GM19438 (cell line): Measurements from ENCODE around the gene CMTR1.
"Not testable (repeated sequence)": the region's sequence is repeated elsewhere in the genome, so short reads cannot be mapped to it uniquely, and the experiment has no call there.

ENCODE experiments used
- ATAC-seq: cut with Tn5 transposase; IDR thresholded peaks from one replicate; pipeline ENCODE4 v1.9.1; 2021; ENCODE audit warnings: low read depth; ENCODE audit not compliant: unreplicated experiment

Gene CMTR1, protein sequence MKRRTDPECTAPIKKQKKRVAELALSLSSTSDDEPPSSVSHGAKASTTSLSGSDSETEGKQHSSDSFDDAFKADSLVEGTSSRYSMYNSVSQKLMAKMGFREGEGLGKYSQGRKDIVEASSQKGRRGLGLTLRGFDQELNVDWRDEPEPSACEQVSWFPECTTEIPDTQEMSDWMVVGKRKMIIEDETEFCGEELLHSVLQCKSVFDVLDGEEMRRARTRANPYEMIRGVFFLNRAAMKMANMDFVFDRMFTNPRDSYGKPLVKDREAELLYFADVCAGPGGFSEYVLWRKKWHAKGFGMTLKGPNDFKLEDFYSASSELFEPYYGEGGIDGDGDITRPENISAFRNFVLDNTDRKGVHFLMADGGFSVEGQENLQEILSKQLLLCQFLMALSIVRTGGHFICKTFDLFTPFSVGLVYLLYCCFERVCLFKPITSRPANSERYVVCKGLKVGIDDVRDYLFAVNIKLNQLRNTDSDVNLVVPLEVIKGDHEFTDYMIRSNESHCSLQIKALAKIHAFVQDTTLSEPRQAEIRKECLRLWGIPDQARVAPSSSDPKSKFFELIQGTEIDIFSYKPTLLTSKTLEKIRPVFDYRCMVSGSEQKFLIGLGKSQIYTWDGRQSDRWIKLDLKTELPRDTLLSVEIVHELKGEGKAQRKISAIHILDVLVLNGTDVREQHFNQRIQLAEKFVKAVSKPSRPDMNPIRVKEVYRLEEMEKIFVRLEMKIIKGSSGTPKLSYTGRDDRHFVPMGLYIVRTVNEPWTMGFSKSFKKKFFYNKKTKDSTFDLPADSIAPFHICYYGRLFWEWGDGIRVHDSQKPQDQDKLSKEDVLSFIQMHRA

DNA sequence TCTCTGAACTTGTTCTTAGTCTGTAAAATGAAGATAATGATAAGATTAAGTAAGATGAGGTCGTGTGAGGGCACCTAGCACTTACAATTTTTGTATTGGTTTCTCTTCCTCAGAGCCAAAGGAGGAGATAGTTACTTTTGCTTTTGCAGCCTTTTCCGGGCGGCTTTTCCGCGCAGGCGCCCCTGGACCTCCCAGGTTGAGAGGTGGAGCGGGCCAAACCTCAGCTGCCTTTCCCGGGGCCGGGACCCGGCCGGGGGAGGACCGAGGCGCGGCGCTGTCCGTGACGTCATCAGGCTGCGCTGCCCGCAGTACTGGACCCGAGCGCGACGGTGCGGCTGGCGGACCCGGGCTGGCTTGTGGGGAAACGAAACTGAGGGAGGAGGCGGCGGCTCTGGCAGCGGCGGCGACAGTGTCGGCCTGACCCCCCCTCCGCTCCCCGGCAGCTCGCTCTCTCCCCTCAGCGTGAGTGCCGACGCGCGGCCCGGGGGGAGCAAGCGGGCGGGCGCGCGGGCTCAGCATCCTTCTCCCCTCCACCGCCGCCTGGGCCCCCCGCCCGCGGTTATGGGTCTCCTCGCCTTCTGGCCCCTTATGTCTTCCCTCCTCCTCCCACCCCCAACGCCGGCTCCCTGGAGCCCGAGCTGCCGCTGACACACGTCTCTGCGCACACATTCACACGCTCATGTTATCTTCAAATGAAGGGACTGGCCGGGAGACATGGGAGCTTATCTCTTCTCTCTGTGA lies at the start of gene CMTR1:
Gene CMTR1, plus strand, starts transcription at position 306 of the 741 bp plus-strand sequence. CDS start 2,409 bp downstream, outside the sequence.
- ATAC-seq, result peak; percentile 77

GRCh38 chr6:37388578-37388977 lies 44.4 kb upstream of the CMTR1 start:
- no peak for ATAC-seq

DNA sequence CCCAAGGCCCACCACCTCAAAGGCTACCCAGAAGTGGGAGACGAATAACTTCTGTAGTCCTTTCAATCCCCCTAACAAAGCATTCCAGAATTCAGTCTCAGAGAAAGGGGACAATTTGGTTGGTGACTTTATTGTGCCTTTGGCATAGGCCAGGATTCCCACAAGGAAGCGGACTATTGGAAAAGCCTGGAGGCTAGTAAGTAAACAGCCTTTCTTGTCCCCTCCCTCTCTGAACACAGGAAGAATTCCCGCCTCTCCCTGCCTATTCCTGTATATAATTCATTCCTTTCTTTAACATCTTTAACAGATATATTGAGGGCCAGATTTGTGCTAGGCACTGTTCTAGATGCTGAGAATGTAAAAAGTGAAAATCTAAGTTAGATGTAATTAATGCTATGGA lies 43.2 kb upstream of the CMTR1 start:
- ATAC-seq, result no peak

DNA sequence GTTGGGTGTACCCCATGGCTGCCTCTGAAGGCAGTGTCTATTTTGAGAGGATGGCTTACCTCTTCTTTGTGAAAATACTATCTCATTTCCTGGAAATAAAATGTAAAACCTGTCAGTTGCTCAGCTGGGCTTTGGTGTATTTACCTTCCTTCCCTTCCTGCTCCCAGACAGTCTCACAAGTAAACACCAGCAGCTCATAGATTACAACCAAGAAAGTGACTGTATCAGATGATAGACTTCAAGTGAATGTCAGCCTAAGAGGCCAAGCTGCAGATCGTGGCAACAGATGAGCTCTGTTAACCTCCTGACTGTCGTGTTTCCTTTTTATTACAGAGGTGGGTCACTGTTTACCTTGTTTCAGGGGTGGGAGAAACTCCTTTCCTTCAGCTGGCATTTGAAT lies 41.9 kb upstream of the CMTR1 start:
- no peak for ATAC-seq

- no peak for ATAC-seq
Observed at GRCh38 chr6:37392821-37393220, 40.2 kb upstream of the CMTR1 start.

DNA sequence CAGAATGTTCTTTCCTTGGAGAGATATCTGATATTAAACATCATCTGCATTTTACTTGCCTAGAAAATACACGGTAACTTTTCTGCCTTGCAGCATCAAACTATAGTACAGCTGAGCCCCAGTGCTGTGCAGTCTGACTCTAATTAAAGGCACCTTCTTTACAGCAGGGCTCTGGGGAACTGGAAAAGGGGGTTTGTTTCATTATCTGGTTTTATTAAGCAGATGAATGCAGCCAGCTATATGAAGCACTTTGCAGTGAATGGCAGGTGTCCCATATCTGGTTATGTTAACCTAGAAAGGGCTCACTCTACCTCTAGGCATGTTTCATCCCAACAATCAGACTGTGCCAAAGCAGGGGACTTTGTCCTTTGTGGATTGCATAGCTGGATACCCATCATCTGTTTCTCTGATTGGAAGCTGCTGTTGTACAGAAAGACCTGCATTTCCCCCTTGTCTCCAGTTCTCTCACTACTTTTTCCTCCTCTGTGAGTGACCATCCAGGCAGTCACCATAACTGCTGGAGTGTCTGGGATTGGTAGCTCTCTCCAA lies 39.6 kb upstream of the CMTR1 start:
- no peak for ATAC-seq

- ATAC-seq, result no peak
Observed at GRCh38 chr6:37396571-37397180, 36.3 kb upstream of the CMTR1 start.

DNA sequence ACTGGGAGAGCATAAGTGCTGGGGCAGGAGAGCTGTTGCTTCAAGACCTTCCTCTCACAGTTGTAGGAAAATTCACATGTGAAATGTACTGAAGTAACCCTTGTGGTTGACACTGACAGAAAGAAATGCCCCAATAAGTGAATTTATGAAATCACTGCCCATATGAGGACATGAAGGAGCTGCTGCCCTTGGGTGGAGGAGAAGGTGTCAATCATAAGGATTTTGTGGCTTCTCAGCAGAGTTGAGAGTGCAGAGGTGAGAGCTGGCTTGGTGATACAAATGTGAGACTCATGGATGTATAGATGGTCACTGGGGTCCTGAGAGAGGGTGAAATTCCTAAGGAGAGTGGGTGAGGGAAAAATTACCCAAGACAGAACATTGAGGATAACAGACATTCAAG lies 33.9 kb upstream of the CMTR1 start:
- ATAC-seq, result no peak

DNA sequence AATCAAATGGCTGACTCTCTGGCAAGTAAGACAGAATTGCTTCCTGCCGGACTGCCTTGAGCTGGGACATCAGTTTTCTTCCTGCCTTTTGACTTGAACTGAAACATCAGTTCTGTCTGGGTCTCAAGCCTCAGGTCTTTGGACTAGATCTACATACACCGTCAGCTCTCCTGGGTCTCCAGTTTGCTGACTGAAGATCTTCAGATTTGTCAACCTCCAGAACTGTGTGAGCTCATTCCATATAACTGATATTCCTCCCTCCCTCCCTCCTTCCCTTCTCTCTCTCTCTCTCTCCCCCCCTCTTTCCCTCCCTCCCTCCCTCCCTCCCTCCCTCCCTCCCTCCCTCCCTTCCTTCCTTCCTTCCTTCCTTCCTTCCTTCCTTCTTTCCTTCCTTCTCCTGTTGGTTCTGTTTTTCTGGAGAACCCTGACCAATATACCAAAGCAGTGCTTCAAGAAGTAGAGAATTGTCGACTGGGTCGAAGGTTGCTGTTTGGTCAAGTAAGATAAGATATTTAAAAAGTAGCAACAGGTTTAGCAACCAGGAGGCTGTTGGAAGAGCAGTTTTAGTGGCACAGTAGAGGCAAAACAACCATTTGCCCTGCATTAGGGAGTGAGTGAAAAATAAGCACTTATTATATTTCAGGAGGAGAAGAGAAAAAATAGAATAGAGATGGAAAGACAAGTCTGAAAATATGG lies 33.1 kb upstream of the CMTR1 start:
- no peak for ATAC-seq

DNA sequence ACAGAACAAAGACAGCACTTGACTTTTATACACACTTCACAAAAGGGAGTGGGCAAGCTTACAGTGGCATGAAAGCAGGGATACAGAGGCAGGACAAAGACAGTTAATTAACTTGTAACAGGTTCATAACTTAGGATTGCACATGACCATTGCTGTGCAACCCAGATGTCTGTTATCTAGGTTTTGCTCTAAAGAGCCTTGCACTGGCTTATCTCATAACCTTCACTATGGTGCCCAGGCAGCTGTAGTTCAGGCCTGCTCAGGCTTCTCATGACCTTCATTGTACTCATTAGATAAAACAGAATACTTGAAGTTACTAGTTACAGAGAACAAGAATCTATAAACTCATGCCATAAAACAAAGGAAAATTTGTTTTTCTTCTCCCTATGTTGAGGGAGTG lies 31.4 kb upstream of the CMTR1 start:
- not testable (repeated sequence) for ATAC-seq

DNA sequence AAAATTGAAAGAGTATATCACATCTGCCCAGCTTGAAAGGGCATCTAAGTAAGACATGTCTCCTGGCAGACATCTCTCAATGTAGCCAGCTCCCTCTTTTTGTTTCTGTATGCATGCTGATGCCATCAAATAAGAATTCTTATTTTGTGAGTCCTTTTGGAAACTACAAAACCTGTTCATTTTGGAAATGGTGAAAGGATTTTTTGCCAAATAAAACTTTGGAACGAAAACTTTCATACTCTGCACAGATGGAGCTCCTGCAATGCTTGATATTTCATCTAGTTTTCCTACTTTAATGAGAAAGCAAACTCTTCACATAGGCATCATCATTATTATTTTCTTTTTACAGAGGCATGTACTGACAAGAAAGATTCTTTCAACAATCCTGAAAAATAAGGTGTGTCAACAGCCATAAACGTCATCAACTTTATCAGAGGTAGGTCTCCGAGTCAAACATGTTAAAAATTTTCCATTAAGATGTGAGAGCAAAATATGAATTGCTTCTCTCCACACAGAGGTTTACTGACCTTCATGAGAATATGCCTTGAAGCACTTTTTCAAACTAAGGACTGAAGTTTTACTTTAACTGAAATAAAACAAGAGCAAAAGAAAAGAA lies 26.2 kb upstream of the CMTR1 start:
- ATAC-seq, result no peak

DNA sequence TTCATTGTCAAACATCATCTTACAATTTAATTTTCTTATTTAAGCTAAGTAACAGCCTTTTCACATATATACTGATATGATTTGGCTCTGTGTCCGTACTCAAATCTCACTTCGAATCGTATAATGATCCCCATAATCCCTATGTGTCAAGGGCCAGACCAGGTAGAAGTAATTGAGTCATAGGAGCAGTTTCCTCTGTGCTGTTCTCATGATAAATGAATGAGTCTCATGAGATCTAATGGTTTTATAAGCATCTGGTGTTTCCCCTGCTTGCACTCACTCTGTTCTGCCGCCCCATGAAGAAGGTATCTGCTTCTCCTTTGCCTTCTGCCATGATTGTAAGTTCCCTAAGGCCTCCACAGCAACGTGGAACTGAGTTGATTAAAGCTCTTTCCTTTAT lies 25.1 kb upstream of the CMTR1 start:
- no peak for ATAC-seq

- no peak for ATAC-seq
Observed at GRCh38 chr6:37409501-37409900, 23.5 kb upstream of the CMTR1 start.

GRCh38 chr6:37417393-37417792 lies 15.6 kb upstream of the CMTR1 start:
- ATAC-seq, result no peak

DNA sequence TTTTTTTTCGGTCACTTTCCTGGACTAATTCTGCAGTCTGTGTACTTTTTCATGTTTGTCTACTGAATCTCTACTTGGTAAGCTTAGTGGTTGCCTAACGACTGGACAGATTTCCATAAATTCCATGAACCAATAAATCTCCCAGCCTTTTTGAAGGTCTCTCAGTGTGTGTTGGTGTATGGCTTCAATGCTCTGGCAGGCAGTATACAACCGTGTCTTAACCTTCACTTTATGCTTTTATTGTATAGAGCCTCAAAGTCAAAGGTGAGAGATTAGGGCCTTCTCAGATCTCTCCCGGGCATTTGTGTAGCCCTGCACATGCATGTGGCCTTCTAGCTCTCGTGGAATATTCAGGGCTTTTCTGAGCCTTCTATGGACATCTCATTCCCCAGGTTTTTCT lies 14.3 kb upstream of the CMTR1 start:
- no peak for ATAC-seq

GRCh38 chr6:37426058-37426944 lies 6.7 kb upstream of the CMTR1 start:
- no peak for ATAC-seq

DNA sequence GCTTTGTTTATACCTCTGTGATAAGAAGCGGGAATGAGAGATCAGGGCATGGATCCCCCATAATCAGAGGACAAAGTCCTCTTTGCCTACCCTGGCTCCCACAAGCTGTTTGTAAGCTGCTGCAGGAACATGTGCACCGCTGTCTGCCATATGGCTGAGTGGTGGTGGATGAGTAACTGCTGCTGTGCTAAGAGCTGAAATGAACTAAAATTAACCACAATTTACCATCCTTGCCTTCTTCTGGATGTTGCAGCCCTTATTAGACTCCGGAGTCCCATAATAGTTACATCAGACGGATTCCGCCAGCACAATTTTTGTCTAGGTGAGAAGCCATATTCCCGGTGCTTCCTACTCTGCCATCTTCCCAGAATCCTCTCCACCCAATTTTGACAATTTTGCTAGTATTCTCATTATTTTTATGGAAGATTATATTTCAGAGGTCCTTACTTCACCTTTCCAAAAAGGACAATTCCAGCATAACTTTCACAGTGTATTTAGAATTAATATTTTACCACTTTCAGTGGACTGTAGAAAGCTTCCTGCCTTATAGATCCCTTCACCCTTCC lies 6.0 kb upstream of the CMTR1 start:
- ATAC-seq, result no peak

- ATAC-seq, result no peak
Observed at GRCh38 chr6:37429352-37429750, 3.7 kb upstream of the CMTR1 start.
